ENCODE measurements around the gene TEX261.
"Not testable (repeated sequence)": the region's sequence is repeated elsewhere in the genome, so short reads cannot be mapped to it uniquely, and the experiment has no call there.

Gene TEX261

GRCh38 chr2:70999931-71000330 is 5.3 kb upstream of the TEX261 start:
- DNase-seq (ENCODE audit: low read depth) = not testable (repeated sequence)

GRCh38 chr2:70999362-70999761 is 4.7 kb upstream of the TEX261 start:
- DNase-seq (ENCODE audit: low read depth) = no peak

- not testable (repeated sequence) for DNase-seq (ENCODE audit: low read depth)
Observed at GRCh38 chr2:70998885-70999284, 4.2 kb upstream of the TEX261 start.

- no peak for DNase-seq (ENCODE audit: low read depth)
Observed at GRCh38 chr2:70995426-70995729, 705 bp upstream of the TEX261 start.

- no peak for DNase-seq (ENCODE audit: low read depth)
Observed at GRCh38 chr2:70994009-70994698, 519 bp downstream of the TEX261 start.

GRCh38 chr2:70992945-70993853 is 1.5 kb downstream of the TEX261 start:
- no peak for DNase-seq (ENCODE audit: low read depth)

GRCh38 chr2:70991742-70992141 is 2.9 kb downstream of the TEX261 start:
- DNase-seq (ENCODE audit: low read depth) = no peak

GRCh38 chr2:70991142-70991541 is 3.5 kb downstream of the TEX261 start:
- no peak for DNase-seq (ENCODE audit: low read depth)

GRCh38 chr2:70990216-70990615 is 4.5 kb downstream of the TEX261 start:
- no peak for DNase-seq (ENCODE audit: low read depth)

GRCh38 chr2:70988726-70989648 is 5.7 kb downstream of the TEX261 start:
- no peak for DNase-seq (ENCODE audit: low read depth)

- no peak for DNase-seq (ENCODE audit: low read depth)
Observed at GRCh38 chr2:70988151-70988550, 6.5 kb downstream of the TEX261 start.

GRCh38 chr2:70987386-70987785 is 7.3 kb downstream of the TEX261 start:
- DNase-seq (ENCODE audit: low read depth) = no peak

- DNase-seq (ENCODE audit: low read depth) = no peak
Observed at GRCh38 chr2:70986499-70987189, 8.0 kb downstream of the TEX261 start.

- DNase-seq (ENCODE audit: low read depth) = no peak
Observed at GRCh38 chr2:70985956-70986355, 8.7 kb downstream of the TEX261 start.

GRCh38 chr2:70985283-70985688 is 9.4 kb downstream of the TEX261 start:
- DNase-seq (ENCODE audit: low read depth) = no peak

- DNase-seq (ENCODE audit: low read depth) = no peak
Observed at GRCh38 chr2:70984576-70985282, 9.9 kb downstream of the TEX261 start.

- no peak for DNase-seq (ENCODE audit: low read depth)
Observed at GRCh38 chr2:70984228-70984575, 10.5 kb downstream of the TEX261 start.

- no peak for DNase-seq (ENCODE audit: low read depth)
Observed at GRCh38 chr2:70983506-70984227, 11.0 kb downstream of the TEX261 start.

GRCh38 chr2:70982971-70983370 is 11.7 kb downstream of the TEX261 start:
- no peak for DNase-seq (ENCODE audit: low read depth)

Data from GM04503 (cell line).